Superior temporal gyrus (tissue), 1 donor: Measurements from ENCODE around the gene ZFYVE1.
"Not testable (repeated sequence)": the region's sequence is repeated elsewhere in the genome, so short reads cannot be mapped to it uniquely, and the experiment has no call there.

ENCODE experiments used
- DNase-seq: peaks from one replicate; pipeline ENCODE4 v3.0.0-alpha.2; 2016; ENCODE audit errors: extremely low spot score

The ZFYVE1 gene

GRCh38 chr14:72961016-72961415, 65.9 kb downstream of the ZFYVE1 start:
- not testable (repeated sequence) for DNase-seq

- no peak for DNase-seq
Observed at GRCh38 chr14:72958548-72958947, 68.4 kb downstream of the ZFYVE1 start.

GRCh38 chr14:72957213-72957612, 69.7 kb downstream of the ZFYVE1 start:
- DNase-seq = no peak

GRCh38 chr14:72956741-72957140, 70.2 kb downstream of the ZFYVE1 start:
- not testable (repeated sequence) for DNase-seq

- no peak for DNase-seq
Observed at GRCh38 chr14:72952171-72952570, 74.7 kb downstream of the ZFYVE1 start.

GRCh38 chr14:72948481-72949138, 78.3 kb downstream of the ZFYVE1 start:
- DNase-seq = peak; percentile 89

- no peak for DNase-seq
Observed at GRCh38 chr14:72947366-72948160, 79.3 kb downstream of the ZFYVE1 start.

GRCh38 chr14:72946491-72946890, 80.4 kb downstream of the ZFYVE1 start:
- DNase-seq = no peak

- no peak for DNase-seq
Observed at GRCh38 chr14:72945356-72946027, 81.4 kb downstream of the ZFYVE1 start.

GRCh38 chr14:72943876-72944430, 83.0 kb downstream of the ZFYVE1 start:
- no peak for DNase-seq

- no peak for DNase-seq
Observed at GRCh38 chr14:72942934-72943333, 84.0 kb downstream of the ZFYVE1 start.

GRCh38 chr14:72941286-72941985, 85.5 kb downstream of the ZFYVE1 start:
- DNase-seq = peak; percentile 65

GRCh38 chr14:72939630-72940029, 87.3 kb downstream of the ZFYVE1 start:
- DNase-seq = no peak

- no peak for DNase-seq
Observed at GRCh38 chr14:72932893-72933292, 94.0 kb downstream of the ZFYVE1 start.

GRCh38 chr14:72929316-72930080, 97.4 kb downstream of the ZFYVE1 start:
- DNase-seq = no peak

GRCh38 chr14:72928872-72929271, 98.0 kb downstream of the ZFYVE1 start:
- DNase-seq = no peak

GRCh38 chr14:72926292-72927028, 100.4 kb downstream of the ZFYVE1 start, which contains the start of gene DCAF4:
Gene DCAF4, plus strand, starts transcription at chr14:72926464. Its CDS starts 11,515 bp downstream, at chr14:72937979.
- peak; percentile 97 for DNase-seq

GRCh38 chr14:72925815-72926291, 101.1 kb downstream of the ZFYVE1 start:
- DNase-seq = no peak

- no peak for DNase-seq
Observed at GRCh38 chr14:72925171-72925759, 101.6 kb downstream of the ZFYVE1 start.

- DNase-seq = no peak
Observed at GRCh38 chr14:72924337-72924736, 102.6 kb downstream of the ZFYVE1 start.
